NCI-H2196 (cell line): ENCODE measurements around the gene LMX1B.

Experiments
- DNase-seq: peaks from one replicate; lab custom pipeline; 2025; ENCODE audit not compliant: unreplicated experiment; lab: John Stamatoyannopoulos, UW

Gene LMX1B

DNA sequence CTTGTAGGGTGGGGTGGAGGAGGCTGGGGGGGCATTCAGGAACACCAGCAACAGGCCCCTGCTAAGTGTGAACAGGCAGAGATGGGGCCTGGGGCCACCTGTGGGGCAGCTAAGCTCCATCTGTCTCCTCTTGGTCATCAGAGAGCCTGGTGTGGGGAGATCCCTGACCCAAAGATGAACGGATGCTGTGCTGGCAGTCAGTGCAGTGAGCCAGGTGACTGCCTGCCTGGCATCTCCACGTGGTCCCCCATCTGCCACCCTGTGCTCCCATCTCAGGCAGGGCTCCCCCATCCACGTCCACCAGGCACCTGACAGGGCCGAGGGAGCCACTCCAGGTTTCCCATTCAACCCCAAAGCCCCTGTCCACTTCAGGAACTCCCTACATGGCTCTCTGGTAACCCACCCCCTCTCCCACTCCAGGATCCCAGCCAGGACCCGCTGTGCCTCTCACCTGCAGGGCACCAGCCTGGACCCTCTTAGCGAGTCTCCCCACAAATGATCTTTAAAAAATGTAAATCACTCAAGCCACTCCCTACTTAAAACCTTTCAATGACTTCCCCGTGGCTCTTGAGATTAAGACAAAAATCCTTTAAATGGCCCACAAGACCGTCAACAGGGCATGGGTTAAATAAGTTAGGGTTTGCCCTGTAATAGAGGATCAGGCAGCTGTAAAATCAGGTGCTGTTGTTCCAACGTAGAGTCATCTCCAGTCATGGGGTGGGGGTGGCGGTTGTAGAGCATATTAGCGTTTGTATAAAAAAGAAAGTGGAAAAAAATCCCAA is 60.8 kb downstream of the LMX1B start:
- no peak for DNase-seq

- DNase-seq: no peak
Measured at GRCh38 chr9:126675147-126675467, 61.4 kb downstream of the LMX1B start.

DNA sequence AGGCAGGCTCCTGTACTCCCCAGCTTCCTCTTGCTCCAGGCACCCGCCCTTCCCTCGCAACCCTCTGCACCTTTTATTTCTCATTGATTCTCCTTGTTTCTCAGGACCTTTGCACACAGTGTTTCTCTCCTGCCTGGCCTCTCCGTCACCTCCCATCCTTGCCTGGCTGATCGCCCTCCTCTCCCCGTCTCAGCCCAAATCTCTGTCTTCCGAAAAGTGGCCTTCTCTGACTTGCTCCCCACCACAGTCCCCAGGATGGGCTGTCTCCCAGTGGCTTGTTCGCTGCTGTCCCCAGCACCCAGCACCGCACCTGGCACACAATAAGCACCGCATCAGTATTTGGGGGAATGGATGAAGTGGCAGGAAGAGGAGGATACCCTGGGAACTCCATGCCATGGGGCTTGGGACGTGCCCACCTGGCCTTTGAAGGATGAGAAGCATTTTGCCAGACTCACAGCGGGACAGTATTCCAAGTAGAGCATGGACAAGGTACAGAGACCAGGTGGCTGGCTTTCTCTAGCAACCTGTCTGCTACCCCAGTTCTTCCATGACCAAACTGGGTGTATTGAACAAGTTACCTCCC is 62.5 kb downstream of the LMX1B start:
- DNase-seq: no peak

DNA sequence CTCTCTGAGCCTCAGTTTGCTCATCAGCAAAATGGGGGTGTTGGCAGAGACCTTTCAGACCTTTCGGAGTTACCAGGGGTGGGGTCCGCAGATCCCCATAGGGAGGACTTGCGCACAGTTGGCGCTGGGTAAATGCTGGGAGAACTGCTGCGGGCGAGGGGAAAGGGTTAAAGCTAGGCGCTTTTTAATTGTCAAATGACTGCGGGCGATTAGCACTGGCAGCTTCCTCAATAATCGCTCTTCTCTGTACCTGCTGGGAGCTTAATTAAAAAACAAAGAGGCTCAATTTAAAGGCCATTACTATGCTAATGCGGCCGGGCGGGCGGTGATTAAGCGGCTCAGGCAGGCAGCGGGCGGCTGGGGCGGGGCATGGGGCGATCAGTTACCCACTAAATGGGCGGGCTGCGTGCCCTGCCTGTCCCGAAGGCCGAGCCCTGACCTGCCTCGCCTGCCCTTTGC is 63.0 kb downstream of the LMX1B start:
- DNase-seq: no peak

- no peak for DNase-seq
Measured at GRCh38 chr9:126677188-126678084, 63.7 kb downstream of the LMX1B start.

DNA sequence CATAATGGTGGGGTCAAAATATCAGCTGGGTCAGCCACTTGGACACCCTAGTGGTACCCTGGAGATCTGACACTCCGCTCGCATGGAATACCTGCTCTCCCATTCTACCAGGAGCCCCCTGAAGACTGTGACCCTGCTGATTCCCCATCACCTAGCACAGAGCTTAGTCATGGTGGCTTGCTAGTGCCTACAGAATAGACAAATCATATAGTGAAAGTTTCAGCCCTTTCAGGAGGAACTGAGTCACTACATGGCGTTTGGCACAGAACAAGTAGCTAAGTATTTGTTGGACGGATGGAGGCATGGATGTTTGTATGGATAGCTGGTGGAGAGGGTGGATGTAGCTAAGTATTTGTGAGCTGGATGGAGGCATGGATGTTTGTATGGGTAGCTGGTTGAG is 65.3 kb downstream of the LMX1B start:
- no peak for DNase-seq

GRCh38 chr9:126681336-126681735 is 67.6 kb downstream of the LMX1B start:
- DNase-seq: no peak

- no peak for DNase-seq
Measured at GRCh38 chr9:126682113-126682810, 68.5 kb downstream of the LMX1B start.

GRCh38 chr9:126682928-126683697 is 69.4 kb downstream of the LMX1B start:
- DNase-seq: no peak

DNA sequence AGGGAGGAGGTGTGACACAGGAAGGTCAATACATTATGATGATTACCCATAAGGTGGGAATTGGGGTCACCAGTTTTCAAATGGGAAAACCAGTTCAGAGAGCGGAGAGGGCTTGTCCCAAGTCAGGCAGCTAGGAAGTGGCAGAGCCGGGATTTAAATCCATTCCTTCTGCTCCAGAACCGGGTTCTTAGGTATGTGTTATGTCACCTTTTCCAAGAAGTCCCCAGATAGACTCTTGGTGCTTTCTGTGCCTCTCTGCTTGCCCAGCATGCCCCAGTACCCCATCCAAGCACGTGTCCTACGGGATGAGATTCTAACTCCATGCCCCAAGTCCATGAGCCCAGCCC is 69.9 kb downstream of the LMX1B start:
- no peak for DNase-seq

GRCh38 chr9:126684345-126684744 is 70.6 kb downstream of the LMX1B start:
- DNase-seq: no peak

DNA sequence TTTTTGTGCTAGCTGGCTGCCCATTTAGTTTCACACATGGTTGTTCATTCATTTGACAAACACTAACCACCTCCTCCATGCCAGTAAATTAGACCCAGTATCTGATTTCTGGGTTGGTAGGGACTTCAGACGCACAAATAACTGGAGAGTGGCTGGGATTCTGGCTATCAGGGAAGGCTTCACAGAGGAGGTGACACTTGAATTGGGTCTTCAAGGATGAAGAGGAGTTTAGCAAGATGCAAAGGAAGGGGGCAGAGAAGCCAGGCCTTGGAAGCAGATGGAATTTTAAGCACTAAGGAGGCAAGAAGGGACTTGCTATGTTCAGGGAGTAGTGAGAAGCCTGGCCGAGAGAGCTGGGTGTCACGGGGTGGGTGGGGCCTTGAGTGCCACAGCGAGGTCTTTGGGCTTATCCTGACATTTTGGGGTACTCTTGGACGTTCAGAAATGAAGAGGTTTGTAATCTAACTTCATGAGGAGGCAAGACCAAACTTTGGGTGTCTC is 71.3 kb downstream of the LMX1B start:
- DNase-seq: no peak

DNA sequence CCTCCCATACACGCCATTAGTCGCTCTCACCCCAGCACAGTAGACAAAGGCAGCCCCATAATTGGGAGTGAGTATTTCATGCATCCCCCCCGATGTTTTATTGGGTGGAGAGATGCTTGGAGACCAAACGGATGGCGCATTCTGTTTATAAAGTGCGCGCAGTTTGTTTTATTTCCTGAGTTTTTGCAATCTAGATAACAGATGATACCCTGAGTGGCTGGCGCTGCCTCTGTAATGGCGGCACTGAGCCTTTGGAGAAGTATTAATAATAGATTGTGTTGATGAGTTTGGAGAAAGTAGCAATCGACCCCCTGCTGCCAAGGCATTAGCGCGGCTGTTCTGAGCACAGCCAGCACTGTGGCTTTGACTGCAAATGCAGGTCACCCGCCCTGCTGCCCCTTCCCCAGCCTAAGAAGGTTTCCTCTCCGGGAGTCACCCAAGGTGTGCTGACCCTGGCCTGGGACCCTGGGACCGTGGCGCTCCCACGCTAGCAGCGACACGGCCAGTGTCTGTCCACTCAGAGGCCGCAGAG is 74.3 kb downstream of the LMX1B start:
- no peak for DNase-seq

GRCh38 chr9:126688617-126689016 is 74.9 kb downstream of the LMX1B start:
- DNase-seq: no peak

DNA sequence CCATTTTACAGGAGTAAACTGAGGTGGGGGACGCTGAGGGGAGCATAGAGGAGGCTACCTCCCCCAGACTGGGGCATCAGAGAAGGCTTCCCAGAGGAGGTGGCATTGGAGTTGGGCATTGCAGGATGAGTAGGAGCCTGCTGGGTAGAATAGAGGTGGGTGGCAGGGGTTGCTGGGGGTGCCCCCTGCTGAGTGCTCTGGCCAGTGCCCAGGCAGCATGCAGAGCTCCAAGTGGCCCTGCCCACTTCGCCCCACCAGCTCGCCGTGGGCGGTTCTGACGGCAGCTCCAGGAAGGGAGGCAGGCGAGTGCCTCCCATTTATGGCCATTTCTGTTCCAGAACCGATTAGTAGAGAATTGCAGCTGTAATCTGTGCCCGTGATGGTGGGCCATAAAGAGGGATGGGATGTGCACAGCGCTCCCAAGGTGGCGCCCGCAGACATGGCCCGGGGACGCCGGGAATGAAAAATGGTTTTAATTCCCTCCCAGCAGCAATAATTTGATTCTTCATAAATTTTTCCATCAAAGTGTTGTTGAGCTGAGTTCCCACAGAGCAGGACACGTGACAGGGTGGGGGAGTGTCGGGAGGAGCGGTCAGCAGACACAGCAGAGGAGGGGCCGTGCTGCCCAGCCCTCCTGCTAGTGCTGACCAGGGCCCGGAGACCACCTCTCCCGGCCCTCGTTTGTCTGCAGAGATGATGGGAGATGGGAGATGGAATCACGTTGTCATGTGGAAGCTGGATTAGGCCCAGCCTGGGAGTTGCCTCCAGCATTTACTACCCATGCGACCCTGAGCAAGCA is 75.5 kb downstream of the LMX1B start:
- no peak for DNase-seq

GRCh38 chr9:126690431-126691051 is 76.8 kb downstream of the LMX1B start:
- DNase-seq: peak; percentile 60

DNA sequence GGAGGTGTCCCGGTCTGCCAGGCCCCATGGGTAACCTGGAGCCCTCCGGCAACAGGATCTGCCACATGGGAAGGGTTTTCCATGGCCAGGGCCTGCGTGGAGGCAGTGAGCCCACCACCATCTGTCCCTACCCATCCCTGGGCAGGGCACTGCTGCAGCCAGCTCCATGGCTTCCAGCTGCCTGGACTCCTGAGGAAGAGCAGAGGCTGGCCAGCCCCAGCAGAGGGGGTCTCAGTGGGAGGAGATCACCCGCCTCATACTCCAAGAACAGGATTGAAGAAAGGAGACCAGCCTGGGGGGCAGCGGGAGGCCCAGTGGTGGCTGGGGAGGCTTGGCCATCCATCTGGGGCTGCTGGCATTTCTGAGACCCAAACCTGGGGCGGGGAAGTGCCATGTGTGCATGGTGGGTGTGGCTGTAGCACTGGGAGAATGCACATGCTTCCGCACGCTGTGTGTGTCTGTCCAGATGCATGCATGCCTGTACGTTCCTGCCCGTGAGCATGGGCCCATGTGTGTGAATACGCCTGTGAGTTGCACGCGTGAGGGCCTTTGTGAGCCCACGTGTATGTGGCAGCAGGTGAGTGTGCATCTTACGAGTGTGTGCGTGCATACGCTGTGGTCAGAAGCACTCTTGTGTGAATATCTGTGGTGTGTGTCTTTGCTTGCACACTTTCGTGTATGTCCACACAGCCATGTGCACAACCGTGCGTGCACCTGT is 78.5 kb downstream of the LMX1B start:
- no peak for DNase-seq

DNA sequence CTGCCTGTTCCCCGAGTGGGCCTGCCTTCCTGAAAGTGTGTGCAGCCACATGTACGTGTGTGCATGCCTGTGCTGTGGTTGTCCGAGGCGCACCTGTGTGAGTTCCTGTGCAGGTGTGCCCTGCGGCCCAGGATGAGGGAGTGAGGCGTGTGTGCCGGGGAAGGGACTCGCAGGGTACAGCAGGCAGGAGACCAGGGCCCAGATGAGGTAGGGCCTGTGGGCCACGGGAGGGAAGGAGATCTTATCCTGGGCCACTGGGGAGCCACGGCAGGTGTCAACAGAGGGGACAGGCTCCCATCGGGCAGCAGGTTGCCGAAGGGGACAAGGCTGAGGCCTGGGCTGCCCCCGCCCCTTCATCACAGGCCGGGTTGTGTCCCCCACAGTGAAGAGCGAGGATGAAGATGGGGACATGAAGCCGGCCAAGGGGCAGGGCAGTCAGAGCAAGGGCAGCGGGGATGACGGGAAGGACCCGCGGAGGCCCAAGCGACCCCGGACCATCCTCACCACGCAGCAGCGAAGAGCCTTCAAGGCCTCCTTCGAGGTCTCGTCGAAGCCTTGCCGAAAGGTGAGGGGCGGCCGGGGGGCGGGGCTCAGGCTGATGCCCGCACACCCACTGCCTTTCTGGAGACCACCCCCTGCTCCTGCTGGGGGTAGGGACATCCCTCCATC is 79.2 kb downstream of the LMX1B start:
- no peak for DNase-seq
